ENCODE data around the gene SYT8.
"Not testable (repeated sequence)": the region's sequence is repeated elsewhere in the genome, so short reads cannot be mapped to it uniquely, and the experiment has no call there.

Gene SYT8

GRCh38 chr11:1834779-1835670 lies at the start of gene SYT8:
TSS of gene SYT8 (plus strand) at chr11:1834990. CDS start at chr11:1835106, 116 bp downstream.
- DNase-seq (ENCODE audit: low read depth in 1 of 2, low spot score in 1 of 2): no peak

GRCh38 chr11:1785749-1786413 lies 48.9 kb upstream of the SYT8 start:
- no peak for DNase-seq (ENCODE audit: low read depth in 1 of 2, low spot score in 1 of 2)

- DNase-seq (ENCODE audit: low read depth in 1 of 2, low spot score in 1 of 2): no peak
Measured at GRCh38 chr11:1786466-1786865, 48.3 kb upstream of the SYT8 start.

GRCh38 chr11:1791912-1792311 lies 42.9 kb upstream of the SYT8 start:
- DNase-seq (ENCODE audit: low read depth in 1 of 2, low spot score in 1 of 2): no peak

- DNase-seq (ENCODE audit: low read depth in 1 of 2, low spot score in 1 of 2): no peak
Measured at GRCh38 chr11:1792461-1792860, 42.3 kb upstream of the SYT8 start.

- no peak for DNase-seq (ENCODE audit: low read depth in 1 of 2, low spot score in 1 of 2)
Measured at GRCh38 chr11:1793081-1793480, 41.7 kb upstream of the SYT8 start.

- no peak for DNase-seq (ENCODE audit: low read depth in 1 of 2, low spot score in 1 of 2)
Measured at GRCh38 chr11:1796413-1797011, 38.3 kb upstream of the SYT8 start.

- no peak for DNase-seq (ENCODE audit: low read depth in 1 of 2, low spot score in 1 of 2)
Measured at GRCh38 chr11:1797391-1798125, 37.2 kb upstream of the SYT8 start.

GRCh38 chr11:1803246-1803645 lies 31.5 kb upstream of the SYT8 start:
- DNase-seq (ENCODE audit: low read depth in 1 of 2, low spot score in 1 of 2): no peak

- DNase-seq (ENCODE audit: low read depth in 1 of 2, low spot score in 1 of 2): not testable (repeated sequence)
Measured at GRCh38 chr11:1803835-1804519, 30.8 kb upstream of the SYT8 start.

GRCh38 chr11:1805525-1805924 lies 29.3 kb upstream of the SYT8 start:
- no peak for DNase-seq (ENCODE audit: low read depth in 1 of 2, low spot score in 1 of 2)

GRCh38 chr11:1807264-1807995 lies 27.4 kb upstream of the SYT8 start:
- no peak for DNase-seq (ENCODE audit: low read depth in 1 of 2, low spot score in 1 of 2)

GRCh38 chr11:1810761-1811160 lies 24.0 kb upstream of the SYT8 start:
- DNase-seq (ENCODE audit: low read depth in 1 of 2, low spot score in 1 of 2): no peak

GRCh38 chr11:1812274-1812673 lies 22.5 kb upstream of the SYT8 start:
- DNase-seq (ENCODE audit: low read depth in 1 of 2, low spot score in 1 of 2): no peak

- DNase-seq (ENCODE audit: low read depth in 1 of 2, low spot score in 1 of 2): no peak
Measured at GRCh38 chr11:1812801-1813200, 22.0 kb upstream of the SYT8 start.

GRCh38 chr11:1813356-1813755 lies 21.4 kb upstream of the SYT8 start:
- DNase-seq (ENCODE audit: low read depth in 1 of 2, low spot score in 1 of 2): not testable (repeated sequence)

GRCh38 chr11:1814691-1815090 lies 20.1 kb upstream of the SYT8 start:
- DNase-seq (ENCODE audit: low read depth in 1 of 2, low spot score in 1 of 2): no peak

GRCh38 chr11:1815311-1815710 lies 19.5 kb upstream of the SYT8 start:
- DNase-seq (ENCODE audit: low read depth in 1 of 2, low spot score in 1 of 2): no peak

- no peak for DNase-seq (ENCODE audit: low read depth in 1 of 2, low spot score in 1 of 2)
Measured at GRCh38 chr11:1815751-1816150, 19.0 kb upstream of the SYT8 start.

GRCh38 chr11:1817000-1817399 lies 17.8 kb upstream of the SYT8 start:
- no peak for DNase-seq (ENCODE audit: low read depth in 1 of 2, low spot score in 1 of 2)
